Smooth muscle cell (in vitro differentiated cells): ENCODE measurements around the gene PLGRKT. TPM values are rescaled to one million over a fixed set of nuclear protein-coding genes. Genes with fewer than 3 reads are reported as not detected.

ENCODE experiments used
- DNase-seq: peaks from one replicate; lab custom pipeline; 2025; ENCODE audit not compliant: unreplicated experiment; lab: John Stamatoyannopoulos, UW
- H2AFZ ChIP-seq: fragments of 200-600 bp; sonication (generic); 2 replicates; pipeline ENCODE4 v1.6.0; 2016; ENCODE audit warnings: antibody characterized with exemption, low read depth, mild to moderate bottlenecking
- H3F3A ChIP-seq: fragments of 200-600 bp; sonication (generic); 2 replicates; pipeline ENCODE4 v1.6.0; 2017; ENCODE audit warnings: antibody characterized with exemption, low read depth
- H3K27ac ChIP-seq: fragments of 200-600 bp; sonication (generic); 2 replicates; pipeline ENCODE4 v1.5.1; 2016; ENCODE audit warnings: low read depth, mild to moderate bottlenecking
- H3K27me3 ChIP-seq: fragments of 200-600 bp; sonication (generic); 2 replicates; pipeline ENCODE4 v1.6.1; 2016; ENCODE audit warnings: low read depth, mild to moderate bottlenecking
- H3K36me3 ChIP-seq: fragments of 200-600 bp; sonication (generic); 2 replicates; pipeline ENCODE4 v1.5.1; 2016; ENCODE audit warnings: low read depth
- H3K4me1 ChIP-seq: fragments of 200-600 bp; sonication (generic); 2 replicates; pipeline ENCODE4 v1.5.1; 2016; ENCODE audit warnings: low read depth
- H3K4me2 ChIP-seq: fragments of 200-600 bp; sonication (generic); 2 replicates; pipeline ENCODE4 v1.6.0; 2016; ENCODE audit warnings: mild to moderate bottlenecking
- H3K4me3 ChIP-seq: fragments of 200-600 bp; sonication (generic); 2 replicates; pipeline ENCODE4 v1.5.1; 2016; ENCODE audit warnings: mild to moderate bottlenecking
- H3K79me2 ChIP-seq: fragments of 200-600 bp; sonication (generic); 2 replicates; pipeline ENCODE4 v1.6.0; 2016; ENCODE audit warnings: low read depth, mild to moderate bottlenecking
- H3K9ac ChIP-seq: fragments of 200-600 bp; sonication (generic); 2 replicates; pipeline ENCODE4 v1.6.0; 2016; ENCODE audit warnings: low read depth
- H3K9me3 ChIP-seq: fragments of 200-600 bp; sonication (generic); replicated peaks from 2 replicates; pipeline ENCODE4 v1.5.1; 2016; ENCODE audit warnings: low read depth
- H4K20me1 ChIP-seq: fragments of 200-600 bp; sonication (generic); 2 replicates; pipeline ENCODE4 v1.6.0; 2016; ENCODE audit warnings: low read depth
- WGBS: methylation state at CpG from one replicate; pipeline ENCODE4 v1.1.7; 2016; ENCODE audit warnings: low lambda C conversion rate; 5-methylcytosine and 5-hydroxymethylcytosine counted together
- polyA plus RNA-seq: library from polyadenylated mRNA; unstranded; fragments of >200 nt; fragmentation: Nextera tagmentation; extraction: Ambion mirVana; gene quantifications from 2 replicates; pipeline ENCODE4 v1.2.1, GENCODE V29; 2016
- total RNA-seq: library from RNA; depleted of rRNA; stranded (reverse); fragments of >200 nt; gene quantifications from 2 replicates; pipeline ENCODE4 v1.2.3, GENCODE V29; 2014
- TF ChIP-seq, protein P1 (sequence below): fragments of 200-600 bp; sonication (generic); IDR thresholded peaks from 2 replicates; pipeline ENCODE4 v1.5.1; 2017; ENCODE audit warnings: borderline replicate concordance, mild to moderate bottlenecking, antibody characterized with exemption; ENCODE audit not compliant: insufficient read depth, poor library complexity, severe bottlenecking

Gene PLGRKT
- total and polyA plus RNA-seq, 2 experiments from 2014 or later = 39.8 to 40.1 TPM

GRCh38 chr9:5428172-5428571, 9.6 kb downstream of the PLGRKT start:
- Histone ChIP-seq H3K79me2 (no peaks in the 10 kb centered on the region), H3K27ac (no peak overlapping the region), H4K20me1 (no peaks in the 10 kb centered on the region), H3K36me3 (no peaks in the 10 kb centered on the region), H3K4me1 (no peaks in the 10 kb centered on the region), H3K9ac (no peak overlapping the region), H2AFZ (no peak overlapping the region), H3F3A (no peaks in the 10 kb centered on the region), H3K27me3 (no peaks in the 10 kb centered on the region), H3K4me2 (no peak overlapping the region), H3K4me3 (no peak overlapping the region), H3K9me3 (no peaks in the 10 kb centered on the region)
- TF ChIP-seq, protein P1, sequence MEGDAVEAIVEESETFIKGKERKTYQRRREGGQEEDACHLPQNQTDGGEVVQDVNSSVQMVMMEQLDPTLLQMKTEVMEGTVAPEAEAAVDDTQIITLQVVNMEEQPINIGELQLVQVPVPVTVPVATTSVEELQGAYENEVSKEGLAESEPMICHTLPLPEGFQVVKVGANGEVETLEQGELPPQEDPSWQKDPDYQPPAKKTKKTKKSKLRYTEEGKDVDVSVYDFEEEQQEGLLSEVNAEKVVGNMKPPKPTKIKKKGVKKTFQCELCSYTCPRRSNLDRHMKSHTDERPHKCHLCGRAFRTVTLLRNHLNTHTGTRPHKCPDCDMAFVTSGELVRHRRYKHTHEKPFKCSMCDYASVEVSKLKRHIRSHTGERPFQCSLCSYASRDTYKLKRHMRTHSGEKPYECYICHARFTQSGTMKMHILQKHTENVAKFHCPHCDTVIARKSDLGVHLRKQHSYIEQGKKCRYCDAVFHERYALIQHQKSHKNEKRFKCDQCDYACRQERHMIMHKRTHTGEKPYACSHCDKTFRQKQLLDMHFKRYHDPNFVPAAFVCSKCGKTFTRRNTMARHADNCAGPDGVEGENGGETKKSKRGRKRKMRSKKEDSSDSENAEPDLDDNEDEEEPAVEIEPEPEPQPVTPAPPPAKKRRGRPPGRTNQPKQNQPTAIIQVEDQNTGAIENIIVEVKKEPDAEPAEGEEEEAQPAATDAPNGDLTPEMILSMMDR = no peak
- DNase-seq = no peak
- 84% methylated on average over 3 of the region's 3 CpGs for WGBS

- no peaks in the 10 kb centered on the region for H4K20me1 ChIP-seq
- no peak overlapping the region for H3K4me3 ChIP-seq
- no peaks in the 10 kb centered on the region for H3K36me3 ChIP-seq
- H3K4me1 ChIP-seq = no peaks in the 10 kb centered on the region
- TF ChIP-seq, protein P1 = no peak
- H3K79me2 ChIP-seq = no peaks in the 10 kb centered on the region
- no peaks in the 10 kb centered on the region for H3F3A ChIP-seq
- no peak overlapping the region for H3K4me2 ChIP-seq
- no peak overlapping the region for H3K9ac ChIP-seq
- DNase-seq = no peak
- no peak overlapping the region for H3K27ac ChIP-seq
- no peaks in the 10 kb centered on the region for H3K9me3 ChIP-seq
- no peaks in the 10 kb centered on the region for H3K27me3 ChIP-seq
- no peak overlapping the region for H2AFZ ChIP-seq
These were observed 10.7 kb downstream of the PLGRKT start for GRCh38 chr9:5427005-5427404.

- H2AFZ ChIP-seq = no peak overlapping the region
- no peaks in the 10 kb centered on the region for H3K36me3 ChIP-seq
- H3K9me3 ChIP-seq = no peaks in the 10 kb centered on the region
- H3F3A ChIP-seq = no peaks in the 10 kb centered on the region
- no peak for DNase-seq
- 75% methylated on average over 2 of the region's 2 CpGs for WGBS
- H3K79me2 ChIP-seq = no peaks in the 10 kb centered on the region
- H3K4me1 ChIP-seq = no peaks in the 10 kb centered on the region
- no peaks in the 10 kb centered on the region for H4K20me1 ChIP-seq
- no peak overlapping the region for H3K4me3 ChIP-seq
- no peak overlapping the region for H3K9ac ChIP-seq
- TF ChIP-seq, protein P1 = peak; percentile 40
- H3K27ac ChIP-seq = no peak overlapping the region
- no peak overlapping the region for H3K4me2 ChIP-seq
- no peaks in the 10 kb centered on the region for H3K27me3 ChIP-seq
These were observed 12.6 kb downstream of the PLGRKT start for GRCh38 chr9:5425006-5425628.

GRCh38 chr9:5422276-5422675, 15.4 kb downstream of the PLGRKT start:
- H3K9ac ChIP-seq = no peak overlapping the region
- DNase-seq = no peak
- H3K4me3 ChIP-seq = no peak overlapping the region
- no peaks in the 10 kb centered on the region for H3K9me3 ChIP-seq
- H3F3A ChIP-seq = no peaks in the 10 kb centered on the region
- H3K27me3 ChIP-seq = no peaks in the 10 kb centered on the region
- no peaks in the 10 kb centered on the region for H4K20me1 ChIP-seq
- no peak overlapping the region for H3K27ac ChIP-seq
- TF ChIP-seq, protein P1 = no peak
- H2AFZ ChIP-seq = no peak overlapping the region
- no peak overlapping the region for H3K4me2 ChIP-seq
- H3K79me2 ChIP-seq = no peaks in the 10 kb centered on the region
- no peaks in the 10 kb centered on the region for H3K4me1 ChIP-seq
- H3K36me3 ChIP-seq = no peaks in the 10 kb centered on the region
- 89% methylated on average over 1 of the region's 1 CpG for WGBS
